Loucy (cell line): ENCODE measurements around the gene CD180.

Experiments used
- EZH2phosphoT487 ChIP-seq: fragments of 200-600 bp; IDR thresholded peaks from 2 replicates; pipeline ENCODE4 v1.6.1; 2018; ENCODE audit warnings: antibody characterized with exemption, mild to moderate bottlenecking, moderate library complexity, borderline replicate concordance
- TF ChIP-seq, protein P1 (sequence below): fragments of 200-600 bp; sonication (generic); conservative IDR thresholded peaks from 2 replicates; pipeline ENCODE4 v1.5.1; 2014; ENCODE audit warnings: mild to moderate bottlenecking, antibody characterized with exemption, low read length

DNA sequence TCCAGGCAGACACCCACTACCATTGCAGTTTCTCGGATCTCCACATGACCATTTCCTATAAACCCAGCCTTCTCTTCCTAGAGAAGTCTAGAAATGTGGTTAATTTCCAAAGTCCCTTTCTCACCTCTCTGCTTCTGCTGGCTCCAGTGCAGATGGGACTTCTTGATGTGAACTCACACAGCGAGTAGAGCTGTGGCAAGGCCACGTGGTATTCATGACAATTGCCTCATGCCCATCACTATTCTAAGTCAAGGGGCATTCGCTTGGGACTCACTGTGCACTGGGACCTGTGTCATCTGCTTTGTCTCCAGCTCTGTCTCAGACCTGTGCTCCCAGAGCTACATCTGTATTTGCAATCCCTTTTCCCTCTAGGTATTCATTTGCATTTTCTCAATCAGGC, 6.2 kb downstream of the CD180 start:
- TF ChIP-seq, protein P1, sequence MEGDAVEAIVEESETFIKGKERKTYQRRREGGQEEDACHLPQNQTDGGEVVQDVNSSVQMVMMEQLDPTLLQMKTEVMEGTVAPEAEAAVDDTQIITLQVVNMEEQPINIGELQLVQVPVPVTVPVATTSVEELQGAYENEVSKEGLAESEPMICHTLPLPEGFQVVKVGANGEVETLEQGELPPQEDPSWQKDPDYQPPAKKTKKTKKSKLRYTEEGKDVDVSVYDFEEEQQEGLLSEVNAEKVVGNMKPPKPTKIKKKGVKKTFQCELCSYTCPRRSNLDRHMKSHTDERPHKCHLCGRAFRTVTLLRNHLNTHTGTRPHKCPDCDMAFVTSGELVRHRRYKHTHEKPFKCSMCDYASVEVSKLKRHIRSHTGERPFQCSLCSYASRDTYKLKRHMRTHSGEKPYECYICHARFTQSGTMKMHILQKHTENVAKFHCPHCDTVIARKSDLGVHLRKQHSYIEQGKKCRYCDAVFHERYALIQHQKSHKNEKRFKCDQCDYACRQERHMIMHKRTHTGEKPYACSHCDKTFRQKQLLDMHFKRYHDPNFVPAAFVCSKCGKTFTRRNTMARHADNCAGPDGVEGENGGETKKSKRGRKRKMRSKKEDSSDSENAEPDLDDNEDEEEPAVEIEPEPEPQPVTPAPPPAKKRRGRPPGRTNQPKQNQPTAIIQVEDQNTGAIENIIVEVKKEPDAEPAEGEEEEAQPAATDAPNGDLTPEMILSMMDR, result no peak
- TF ChIP-seq EZH2phosphoT487, result no peak
